HepG2 (cell line): ENCODE results near the gene SLC16A6. TPM values are rescaled to one million over a fixed set of nuclear protein-coding genes. Genes with fewer than 3 reads are reported as not detected.

Experiments used
- BHLHE40 ChIP-seq: IDR thresholded peaks from 2 replicates; pipeline ENCODE4 v1.6.1; 2011; ENCODE audit warnings: low read length, improper control_type of control experiment
- CBX5 ChIP-seq: sonication (generic); formaldehyde crosslinking; IDR thresholded peaks from 2 replicates; pipeline ENCODE4 v1.4.0; 2020; ENCODE audit warnings: missing genetic modification reagents, borderline replicate concordance
- HHEX ChIP-seq: IDR thresholded peaks from 2 replicates; pipeline ENCODE4 v1.6.1; 2016; ENCODE audit warnings: control low read depth
- KAT7 ChIP-seq: IDR thresholded peaks from 2 replicates; pipeline ENCODE4 v1.6.1; 2018; ENCODE audit warnings: borderline replicate concordance, missing compliant biosample characterization
- MEIS1 ChIP-seq: sonication (generic); formaldehyde crosslinking; IDR thresholded peaks from 2 replicates; pipeline ENCODE4 v1.9.0; 2021; ENCODE audit warnings: mild to moderate bottlenecking, missing genetic modification reagents, moderate library complexity, borderline replicate concordance
- MIER3 ChIP-seq: IDR thresholded peaks from 2 replicates; pipeline ENCODE4 v1.6.1; 2016; ENCODE audit warnings: missing compliant biosample characterization, borderline replicate concordance
- ONECUT2 ChIP-seq: sonication (generic); formaldehyde crosslinking; IDR thresholded peaks from 2 replicates; pipeline ENCODE4 v1.4.0; 2020; ENCODE audit warnings: missing genetic modification reagents
- RCOR2 ChIP-seq: IDR thresholded peaks from 2 replicates; pipeline ENCODE4 v1.6.1; 2016; ENCODE audit warnings: missing biosample characterization, missing genetic modification reagents
- SRY ChIP-seq: sonication (generic); formaldehyde crosslinking; IDR thresholded peaks from 2 replicates; pipeline ENCODE4 v1.8.0; 2022; ENCODE audit warnings: mild to moderate bottlenecking, missing genetic modification reagents
- TRIM24 ChIP-seq: sonication (generic); formaldehyde crosslinking; IDR thresholded peaks from 2 replicates; pipeline ENCODE4 v1.8.0; 2022; ENCODE audit warnings: mild to moderate bottlenecking, missing genetic modification reagents
- UBTF ChIP-seq: sonication (generic); formaldehyde crosslinking; IDR thresholded peaks from 2 replicates; pipeline ENCODE4 v1.4.0; 2020; ENCODE audit warnings: mild to moderate bottlenecking, missing genetic modification reagents
- YEATS4 ChIP-seq: sonication (generic); formaldehyde crosslinking; IDR thresholded peaks from 2 replicates; pipeline ENCODE4 v1.4.0; 2020; ENCODE audit warnings: missing genetic modification reagents, borderline replicate concordance
- ZNF12 ChIP-seq: sonication (generic); formaldehyde crosslinking; IDR thresholded peaks from 2 replicates; pipeline ENCODE4 v1.5.0; 2020; ENCODE audit warnings: missing genetic modification reagents
- ZNF232 ChIP-seq: sonication (generic); formaldehyde crosslinking; IDR thresholded peaks from 2 replicates; pipeline ENCODE4 v1.4.0; 2020; ENCODE audit warnings: missing genetic modification reagents, borderline replicate concordance
- ZNF30 ChIP-seq: sonication (generic); formaldehyde crosslinking; IDR thresholded peaks from 2 replicates; pipeline ENCODE4 v1.5.0; 2020; ENCODE audit warnings: mild to moderate bottlenecking, missing genetic modification reagents
- ZNF326 ChIP-seq: sonication (generic); formaldehyde crosslinking; IDR thresholded peaks from 2 replicates; pipeline ENCODE4 v1.4.0; 2020; ENCODE audit warnings: missing genetic modification reagents, borderline replicate concordance
- ZNF652 ChIP-seq: IDR thresholded peaks from 2 replicates; pipeline ENCODE4 v1.6.1; 2016; ENCODE audit warnings: low read depth, borderline replicate concordance
- ZNF761 ChIP-seq: sonication (generic); formaldehyde crosslinking; conservative IDR thresholded peaks from 2 replicates; pipeline ENCODE4 v1.4.0; 2020; ENCODE audit warnings: mild to moderate bottlenecking, missing genetic modification reagents
- ZNF772 ChIP-seq: sonication (generic); formaldehyde crosslinking; IDR thresholded peaks from 2 replicates; pipeline ENCODE4 v1.5.0; 2020; ENCODE audit warnings: mild to moderate bottlenecking, missing genetic modification reagents
- polyA plus RNA-seq, 8 experiments: library from polyadenylated mRNA; depleted of rRNA in 3 of 8; stranded (reverse) in 7 of 8; unstranded in 1 of 8; fragments of >200 nt; fragmentation: Illumina TruSeq in 4 of 8; extraction: Trizol in 4 of 8; gene quantifications; 2 replicates each; pipeline versions ENCODE4 v1.2.1 to v1.2.3, GENCODE V29; 2011 to 2016; ENCODE audit warnings: low read depth in 4 of 8, missing spikeins in 1 of 8, mixed read lengths in 1 of 8; ENCODE audit not compliant: insufficient read depth in 1 of 8
- total RNA-seq, 5 experiments: library from RNA; depleted of rRNA; stranded (reverse); fragments of >200 nt; fragmentation: Illumina TruSeq; extraction: Trizol; gene quantifications; 2 replicates each; pipeline ENCODE4 v1.2.3, GENCODE V29; 2016; ENCODE audit warnings: low read depth in 1 of 5
- TF ChIP-seq, protein P1 (sequence below), 2 experiments: IDR thresholded peaks; 2 replicates each; pipeline ENCODE4 v1.6.1; 2011 to 2012; ENCODE audit warnings: low read length in 2 of 2, borderline replicate concordance in 1 of 2, low read depth in 1 of 2, mild to moderate bottlenecking in 1 of 2, moderate library complexity in 1 of 2
- TF ChIP-seq, protein P2 (sequence below): sonication (generic); formaldehyde crosslinking; IDR thresholded peaks from 2 replicates; pipeline ENCODE4 v1.4.0; 2020; ENCODE audit warnings: missing genetic modification reagents, borderline replicate concordance
- TF ChIP-seq, protein P3 (sequence below): sonication (generic); formaldehyde crosslinking; IDR thresholded peaks from 2 replicates; pipeline ENCODE4 v1.5.0; 2020; ENCODE audit warnings: missing genetic modification reagents

SLC16A6 gene
- total and polyA plus RNA-seq, 2 of the 13 experiments (the other 11 are each of a cell fraction or from before 2014, with no cell fraction given): 1.1 to 44.7 TPM

DNA sequence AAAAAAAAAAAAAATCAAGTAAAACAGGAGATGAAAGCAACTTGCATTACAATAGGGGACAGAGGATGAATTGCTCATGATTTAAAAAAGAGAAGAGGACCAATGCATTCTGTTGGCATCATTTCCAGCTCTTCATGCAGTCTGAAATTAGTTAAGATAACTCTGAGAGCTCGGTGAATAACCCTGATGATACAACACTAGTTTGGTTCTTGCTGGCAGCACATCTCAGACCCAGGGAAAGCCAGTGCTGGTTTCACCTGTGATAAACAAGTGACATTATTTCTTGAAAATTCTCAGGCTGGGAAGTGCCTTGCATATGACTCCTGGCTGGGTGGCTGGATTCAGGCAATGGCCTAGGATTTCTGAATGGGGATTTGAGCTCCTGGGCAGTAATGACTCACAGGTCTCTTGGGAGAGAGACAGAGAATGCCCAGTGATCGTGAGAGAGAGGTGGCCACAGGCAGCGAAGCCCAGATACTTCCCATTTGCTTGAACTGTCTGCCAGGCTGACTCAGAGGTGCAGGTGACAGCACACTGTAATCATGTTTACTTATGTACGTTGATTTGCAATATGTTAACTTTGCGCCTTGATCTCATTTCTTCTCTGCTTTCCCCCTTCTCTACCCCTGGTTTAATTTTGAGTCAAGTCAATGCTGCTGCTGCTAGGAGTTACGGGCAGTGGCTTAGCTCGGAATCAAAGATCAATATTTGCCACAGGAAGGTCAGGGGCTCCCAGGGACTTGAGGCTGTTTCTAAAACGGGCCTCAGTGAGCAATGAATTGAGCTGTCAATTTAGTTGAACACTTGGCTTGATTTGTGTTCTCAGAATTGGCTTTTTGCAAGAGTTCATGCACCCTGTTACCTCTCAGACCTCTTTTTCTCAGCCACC, 27.4 kb upstream of the SLC16A6 start (continued):
- TF ChIP-seq ZNF761 (CRISPR knock-in tag) (no peak), TRIM24 (no peak), ZNF12 (CRISPR knock-in tag) (peak; percentile 74; the same call in 1 of the 2 replicates), ZNF326 (CRISPR knock-in tag) (no peak), MEIS1 (CRISPR knock-in tag) (no peak), CBX5 (CRISPR knock-in tag) (peak; percentile 54; the same call in 1 of the 2 replicates), UBTF (peak; percentile 43; the same call in 1 of the 2 replicates), HHEX (CRISPR knock-in tag) (no peak), ZNF772 (CRISPR knock-in tag) (no peak; the same call in 1 of the 2 replicates), ZNF232 (no peak), ZNF30 (no peak), SRY (CRISPR knock-in tag) (no peak), MIER3 (peak; percentile 67; the same call in 1 of the 2 replicates), ONECUT2 (CRISPR knock-in tag) (peak; percentile 92), RCOR2 (peak; percentile 63; the same call in 1 of the 2 replicates), ZNF652 (no peak), BHLHE40 (peak; percentile 79), YEATS4 (CRISPR knock-in tag) (no peak), KAT7 (CRISPR knock-in tag) (peak; percentile 83; the same call in 1 of the 2 replicates)
- TF ChIP-seq, protein P1, sequence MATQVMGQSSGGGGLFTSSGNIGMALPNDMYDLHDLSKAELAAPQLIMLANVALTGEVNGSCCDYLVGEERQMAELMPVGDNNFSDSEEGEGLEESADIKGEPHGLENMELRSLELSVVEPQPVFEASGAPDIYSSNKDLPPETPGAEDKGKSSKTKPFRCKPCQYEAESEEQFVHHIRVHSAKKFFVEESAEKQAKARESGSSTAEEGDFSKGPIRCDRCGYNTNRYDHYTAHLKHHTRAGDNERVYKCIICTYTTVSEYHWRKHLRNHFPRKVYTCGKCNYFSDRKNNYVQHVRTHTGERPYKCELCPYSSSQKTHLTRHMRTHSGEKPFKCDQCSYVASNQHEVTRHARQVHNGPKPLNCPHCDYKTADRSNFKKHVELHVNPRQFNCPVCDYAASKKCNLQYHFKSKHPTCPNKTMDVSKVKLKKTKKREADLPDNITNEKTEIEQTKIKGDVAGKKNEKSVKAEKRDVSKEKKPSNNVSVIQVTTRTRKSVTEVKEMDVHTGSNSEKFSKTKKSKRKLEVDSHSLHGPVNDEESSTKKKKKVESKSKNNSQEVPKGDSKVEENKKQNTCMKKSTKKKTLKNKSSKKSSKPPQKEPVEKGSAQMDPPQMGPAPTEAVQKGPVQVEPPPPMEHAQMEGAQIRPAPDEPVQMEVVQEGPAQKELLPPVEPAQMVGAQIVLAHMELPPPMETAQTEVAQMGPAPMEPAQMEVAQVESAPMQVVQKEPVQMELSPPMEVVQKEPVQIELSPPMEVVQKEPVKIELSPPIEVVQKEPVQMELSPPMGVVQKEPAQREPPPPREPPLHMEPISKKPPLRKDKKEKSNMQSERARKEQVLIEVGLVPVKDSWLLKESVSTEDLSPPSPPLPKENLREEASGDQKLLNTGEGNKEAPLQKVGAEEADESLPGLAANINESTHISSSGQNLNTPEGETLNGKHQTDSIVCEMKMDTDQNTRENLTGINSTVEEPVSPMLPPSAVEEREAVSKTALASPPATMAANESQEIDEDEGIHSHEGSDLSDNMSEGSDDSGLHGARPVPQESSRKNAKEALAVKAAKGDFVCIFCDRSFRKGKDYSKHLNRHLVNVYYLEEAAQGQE (IDR thresholded peaks at IDR 0.05; ENCODE audit: borderline replicate concordance in 1 of 2, low read depth in 1 of 2, low read length in 2 of 2): peak in 1 of 2 experiments; percentile 8; a peak in 1 of 4 replicates
- TF ChIP-seq, protein P2, sequence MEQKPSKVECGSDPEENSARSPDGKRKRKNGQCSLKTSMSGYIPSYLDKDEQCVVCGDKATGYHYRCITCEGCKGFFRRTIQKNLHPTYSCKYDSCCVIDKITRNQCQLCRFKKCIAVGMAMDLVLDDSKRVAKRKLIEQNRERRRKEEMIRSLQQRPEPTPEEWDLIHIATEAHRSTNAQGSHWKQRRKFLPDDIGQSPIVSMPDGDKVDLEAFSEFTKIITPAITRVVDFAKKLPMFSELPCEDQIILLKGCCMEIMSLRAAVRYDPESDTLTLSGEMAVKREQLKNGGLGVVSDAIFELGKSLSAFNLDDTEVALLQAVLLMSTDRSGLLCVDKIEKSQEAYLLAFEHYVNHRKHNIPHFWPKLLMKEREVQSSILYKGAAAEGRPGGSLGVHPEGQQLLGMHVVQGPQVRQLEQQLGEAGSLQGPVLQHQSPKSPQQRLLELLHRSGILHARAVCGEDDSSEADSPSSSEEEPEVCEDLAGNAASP (CRISPR knock-in tag): peak; percentile 83
- TF ChIP-seq, protein P3, sequence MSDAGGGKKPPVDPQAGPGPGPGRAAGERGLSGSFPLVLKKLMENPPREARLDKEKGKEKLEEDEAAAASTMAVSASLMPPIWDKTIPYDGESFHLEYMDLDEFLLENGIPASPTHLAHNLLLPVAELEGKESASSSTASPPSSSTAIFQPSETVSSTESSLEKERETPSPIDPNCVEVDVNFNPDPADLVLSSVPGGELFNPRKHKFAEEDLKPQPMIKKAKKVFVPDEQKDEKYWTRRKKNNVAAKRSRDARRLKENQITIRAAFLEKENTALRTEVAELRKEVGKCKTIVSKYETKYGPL (CRISPR knock-in tag): no peak
